Kidney (tissue), 14 donors: ENCODE results near the gene PRPSAP1. TPM values are rescaled to one million over a fixed set of nuclear protein-coding genes. Genes with fewer than 3 reads are reported as not detected.
"Not testable (repeated sequence)": the region's sequence is repeated elsewhere in the genome, so short reads cannot be mapped to it uniquely, and the experiment has no call there.

Source experiments
- DNase-seq, 5 donors: peaks; one replicate each; pipeline ENCODE4 v3.0.0-alpha.2; 2013 to 2020
- FAIRE-seq: peaks from 2 replicates; lab custom pipeline; 2012; peaks lifted over from hg19 to GRCh38; lab: Jason Lieb, UNC
- H3K27ac ChIP-seq, 2 donors: one replicate each; pipeline ENCODE4 v1.7.0; 2013; ENCODE audit warnings: low read depth in 2 of 2, low read length in 2 of 2, inconsistent platforms in 1 of 2
- H3K27me3 ChIP-seq: one replicate; pipeline ENCODE4 v1.7.1; 2013; ENCODE audit warnings: low read length, inconsistent platforms; ENCODE audit not compliant: control insufficient read depth, insufficient read depth
- H3K36me3 ChIP-seq, 3 donors: one replicate each; pipeline versions ENCODE4 v1.7.0 to v1.7.1; 2013; ENCODE audit warnings: low read length in 3 of 3, control low read depth in 1 of 3, inconsistent platforms in 1 of 3; ENCODE audit not compliant: insufficient read depth in 3 of 3, control insufficient read depth in 2 of 3
- H3K4me1 ChIP-seq, 3 donors: one replicate each; pipeline versions ENCODE4 v1.7.0 to v1.7.1; 2013; ENCODE audit warnings: low read length in 3 of 3, inconsistent platforms in 1 of 3, low read depth in 1 of 3; ENCODE audit not compliant: control insufficient read depth in 2 of 3, insufficient read depth in 2 of 3
- H3K4me3 ChIP-seq, 3 donors: one replicate each; pipeline versions ENCODE4 v1.7.0 to v1.8.1; 2013; ENCODE audit warnings: low read length in 3 of 3, control low read depth in 1 of 3, inconsistent platforms in 1 of 3
- H3K9ac ChIP-seq, 3 donors: one replicate each; pipeline versions ENCODE4 v1.7.0 to v1.7.1; 2013; ENCODE audit warnings: low read length in 3 of 3, control low read depth in 1 of 3, inconsistent platforms in 1 of 3
- H3K9me3 ChIP-seq, 3 donors: one replicate each; pipeline versions ENCODE4 v1.7.0 to v1.7.1; 2013; ENCODE audit warnings: low read length in 3 of 3, control low read depth in 1 of 3, inconsistent platforms in 1 of 3; ENCODE audit not compliant: control insufficient read depth in 2 of 3, insufficient read depth in 1 of 3
- CTCF ChIP-seq: IDR thresholded peaks from 3 replicates; pipeline ENCODE4 v1.5.1; 2012; ENCODE audit warnings: mild to moderate bottlenecking, moderate library complexity, borderline replicate concordance; ENCODE audit not compliant: insufficient read depth; ENCODE audit errors: extremely low read depth
- intact Hi-C: fragments of 100-400 bp; cut with DNase I; formaldehyde crosslinking; loops from one replicate; pipeline ENCODE4 v1.11.1; 2022
- polyA plus RNA-seq: library from polyadenylated mRNA; stranded (reverse); fragments of 350-450 nt; fragmentation: Illumina TruSeq; extraction: RNeasy Lipid Tissue Mini Kit (QIAGEN cat#74804); gene quantifications from one replicate; pipeline ENCODE4 v1.2.3, GENCODE V29; 2014; ENCODE audit warnings: low read depth, low replicate concordance; ENCODE audit not compliant: insufficient read depth
- total RNA-seq: library from RNA; stranded (reverse); fragmentation: NEBNext Ultra II Directional; extraction: Animal tissue kit (Norgen Biotek cat#: 25700); gene quantifications from one replicate; pipeline ENCODE4 v1.2.1, GENCODE V29; 2021
- donor health status: control.
- donor health status: control.
- donor health status: control.
- donor health status: control.
- donor health status: control.
- donor health status: DM: yes; HTN: yes; CAD: no.
- donor health status: Normal renal cell carcinoma (clear cell type).

Gene PRPSAP1
- total and polyA plus RNA-seq, 2 donors from 2014 or later, result 37.6 to 39.9 TPM

- no peak overlapping the region for H3K27ac ChIP-seq
- FAIRE-seq (no peak), DNase-seq (no peak)
- no peak overlapping the region for H3K4me3 ChIP-seq
- TF ChIP-seq CTCF, result peak; percentile 32
- H3K27me3 ChIP-seq, result no peaks in the 10 kb centered on the region
- H3K9me3 ChIP-seq, result no peaks in the 10 kb centered on the region
- intact Hi-C loops, result no loop called here
- H3K36me3 ChIP-seq, result no peaks in the 10 kb centered on the region
- no peak overlapping the region for H3K9ac ChIP-seq
- H3K4me1 ChIP-seq, result peaks cover 0 to 5% (median 3%) of the 10 kb centered on the region in 3 donors
Measured at GRCh38 chr17:76365256-76365903, 11.7 kb upstream of the PRPSAP1 start.

GRCh38 chr17:76363107-76363842, 9.6 kb upstream of the PRPSAP1 start:
- H3K9me3 ChIP-seq, result no peaks in the 10 kb centered on the region
- peaks cover 0 to 5% (median 0%) of the 10 kb centered on the region in 3 donors for H3K4me1 ChIP-seq
- TF ChIP-seq CTCF, result no peak
- no peak overlapping the region for H3K27ac ChIP-seq
- intact Hi-C loops, result no loop called here
- no peak for FAIRE-seq
- no peaks in the 10 kb centered on the region for H3K27me3 ChIP-seq
- DNase-seq, result no peak
- H3K4me3 ChIP-seq, result no peak overlapping the region
- no peaks in the 10 kb centered on the region for H3K36me3 ChIP-seq
- H3K9ac ChIP-seq, result no peak overlapping the region

GRCh38 chr17:76360461-76360860, 6.7 kb upstream of the PRPSAP1 start:
- no peak for TF ChIP-seq CTCF
- H3K36me3 ChIP-seq, result no peaks in the 10 kb centered on the region
- peaks cover 0 to 5% (median 0%) of the 10 kb centered on the region in 3 donors for H3K4me1 ChIP-seq
- DNase-seq, result no peak
- H3K9me3 ChIP-seq, result no peaks in the 10 kb centered on the region
- H3K9ac ChIP-seq, result no peak overlapping the region
- no peaks in the 10 kb centered on the region for H3K27me3 ChIP-seq
- FAIRE-seq, result no peak
- intact Hi-C loops, result no loop called here
- H3K27ac ChIP-seq, result no peak overlapping the region
- H3K4me3 ChIP-seq, result no peak overlapping the region

- H3K4me3 ChIP-seq, FAIRE-seq, H3K9ac ChIP-seq, H3K36me3 ChIP-seq, intact Hi-C loops, H3K27ac ChIP-seq, DNase-seq, H3K4me1 ChIP-seq, H3K9me3 ChIP-seq, H3K27me3 ChIP-seq: not testable (repeated sequence)
Measured at GRCh38 chr17:76359776-76360175, 6.1 kb upstream of the PRPSAP1 start.
